Stimulated activated CD4-positive, alpha-beta T cell treated with anti-CD3 and anti-CD28 coated beads, Interleukin-12 subunit alpha, Interleukin-12 subunit beta, amount 100 ng/mL, for 24 hours (primary cell): Measurements from ENCODE around the gene SCN1A.
"Not testable (repeated sequence)": the region's sequence is repeated elsewhere in the genome, so short reads cannot be mapped to it uniquely, and the experiment has no call there.

Source experiments
- DNase-seq, 2 experiments: peaks; one replicate each; pipeline ENCODE4 v3.0.0-alpha.2; 2020; ENCODE audit warnings: low read depth in 2 of 2

SCN1A gene

DNA sequence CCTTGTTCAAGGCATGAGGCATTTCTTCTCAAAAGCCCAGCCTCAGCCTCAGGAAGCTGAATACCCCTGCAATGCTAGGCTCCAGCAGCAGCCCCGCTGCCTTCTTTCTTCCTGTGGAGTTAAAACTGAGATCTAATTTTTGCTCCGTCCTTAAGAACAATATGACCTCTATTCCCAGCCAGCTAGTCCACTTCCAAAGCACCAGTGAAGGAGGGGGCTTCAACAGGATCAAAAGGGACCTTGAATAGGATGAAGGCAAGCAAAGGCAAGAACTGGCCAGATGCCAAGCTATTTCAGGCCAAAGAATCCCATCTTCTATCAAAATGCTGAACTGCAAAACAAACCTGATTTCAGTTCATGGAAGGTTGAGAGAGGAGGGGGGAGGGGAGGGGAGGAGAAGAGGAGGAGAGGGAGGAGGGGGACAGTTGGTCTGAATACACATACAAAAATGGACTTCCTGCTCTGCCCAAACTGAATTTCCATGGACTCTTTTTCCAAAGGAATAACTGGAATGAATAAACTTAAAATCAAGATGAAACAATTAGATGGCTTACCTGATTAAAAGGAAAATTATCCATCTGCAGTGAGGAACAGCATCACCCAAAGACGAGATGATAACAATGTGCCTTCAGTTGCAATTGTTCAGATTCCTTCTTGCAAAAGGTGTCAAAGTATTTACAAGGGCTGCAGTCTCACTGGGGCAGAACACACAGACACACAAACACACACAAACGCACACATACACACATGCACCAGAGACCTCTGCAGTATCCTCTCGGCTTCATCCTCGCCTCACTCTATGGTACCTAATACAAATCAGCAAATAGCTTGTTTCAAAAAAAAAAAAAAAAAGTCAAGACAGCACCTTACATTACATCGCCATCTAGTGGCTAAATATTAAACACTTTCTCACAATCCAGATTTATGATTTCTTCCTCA, at the start of gene SCN1A:
TSS of gene SCN1A (minus strand) at position 804 of the 939 bp plus-strand sequence. CDS start 54,399 bp downstream, outside the sequence.
- no peak for DNase-seq

DNA sequence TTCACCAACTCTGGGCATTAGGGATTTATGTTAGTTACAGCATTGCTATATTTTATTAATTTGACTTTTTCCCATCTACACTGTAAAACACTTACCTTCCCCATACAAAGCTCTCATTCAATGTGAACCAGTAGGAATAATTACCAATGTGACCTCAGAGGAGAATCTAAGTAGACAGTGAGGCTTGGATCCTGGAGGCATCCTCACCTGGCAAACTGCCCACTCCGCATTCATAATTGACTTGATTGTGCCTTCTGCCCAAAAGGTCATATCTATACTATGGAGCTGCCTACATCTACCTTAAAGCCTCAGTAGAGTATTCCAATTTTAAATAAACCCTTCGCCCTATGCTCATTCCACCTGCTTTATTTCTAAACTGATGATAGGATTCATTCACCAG, 45.4 kb upstream of the SCN1A start:
- DNase-seq: no peak

GRCh38 chr2:166171216-166171615, 43.4 kb upstream of the SCN1A start:
- no peak for DNase-seq

- no peak for DNase-seq
These were observed 42.5 kb upstream of the SCN1A start for GRCh38 chr2:166170356-166170755.

GRCh38 chr2:166167449-166167848, 39.6 kb upstream of the SCN1A start:
- DNase-seq: no peak

- DNase-seq: no peak
These were observed 36.0 kb upstream of the SCN1A start for GRCh38 chr2:166163775-166164174.

GRCh38 chr2:166158546-166158945, 30.7 kb upstream of the SCN1A start:
- no peak for DNase-seq

GRCh38 chr2:166157578-166157977, 29.8 kb upstream of the SCN1A start:
- DNase-seq: no peak

DNA sequence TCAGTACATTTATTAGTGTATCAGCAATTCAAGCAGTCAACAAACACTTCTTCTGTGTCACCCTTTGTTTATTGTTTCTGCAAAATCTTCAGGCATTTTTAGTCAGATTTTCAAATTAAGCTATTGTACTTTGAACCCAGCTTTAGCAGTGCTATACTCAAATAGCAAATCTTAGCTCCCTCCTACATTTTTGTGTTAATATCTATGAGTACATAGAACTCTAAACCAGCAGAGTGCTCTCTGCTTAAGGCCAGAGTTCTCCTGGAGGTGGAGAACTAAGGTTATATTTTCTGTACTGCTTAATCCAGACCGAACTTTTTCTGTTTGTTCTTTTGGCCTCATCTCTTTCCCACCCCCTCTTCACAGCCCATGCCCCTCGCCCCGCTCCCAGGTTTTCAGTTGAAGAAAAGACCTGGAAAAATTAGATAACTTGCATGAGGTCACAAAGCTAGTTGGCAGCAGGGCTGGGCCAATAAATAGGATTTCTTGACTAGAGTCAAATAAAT, 29.2 kb upstream of the SCN1A start:
- DNase-seq: no peak

DNA sequence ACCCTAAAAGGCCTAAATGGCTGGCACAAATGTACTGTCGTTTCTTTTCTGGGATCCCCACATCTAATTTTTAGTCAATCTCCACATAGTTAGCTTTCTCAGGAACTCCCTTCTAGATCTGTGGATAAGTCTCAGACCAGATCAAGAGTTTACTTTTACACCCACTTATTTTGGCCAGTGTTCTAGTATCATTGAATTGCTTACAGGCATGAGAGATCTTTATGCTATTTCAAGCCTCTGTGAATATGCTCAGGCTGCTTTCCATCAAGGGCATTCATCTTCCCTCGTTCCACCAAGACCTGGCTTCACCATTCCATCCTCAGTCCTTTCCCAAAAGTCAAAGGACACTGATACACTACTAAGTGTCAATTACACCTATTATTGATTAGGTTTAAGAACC, 27.8 kb upstream of the SCN1A start:
- no peak for DNase-seq

DNA sequence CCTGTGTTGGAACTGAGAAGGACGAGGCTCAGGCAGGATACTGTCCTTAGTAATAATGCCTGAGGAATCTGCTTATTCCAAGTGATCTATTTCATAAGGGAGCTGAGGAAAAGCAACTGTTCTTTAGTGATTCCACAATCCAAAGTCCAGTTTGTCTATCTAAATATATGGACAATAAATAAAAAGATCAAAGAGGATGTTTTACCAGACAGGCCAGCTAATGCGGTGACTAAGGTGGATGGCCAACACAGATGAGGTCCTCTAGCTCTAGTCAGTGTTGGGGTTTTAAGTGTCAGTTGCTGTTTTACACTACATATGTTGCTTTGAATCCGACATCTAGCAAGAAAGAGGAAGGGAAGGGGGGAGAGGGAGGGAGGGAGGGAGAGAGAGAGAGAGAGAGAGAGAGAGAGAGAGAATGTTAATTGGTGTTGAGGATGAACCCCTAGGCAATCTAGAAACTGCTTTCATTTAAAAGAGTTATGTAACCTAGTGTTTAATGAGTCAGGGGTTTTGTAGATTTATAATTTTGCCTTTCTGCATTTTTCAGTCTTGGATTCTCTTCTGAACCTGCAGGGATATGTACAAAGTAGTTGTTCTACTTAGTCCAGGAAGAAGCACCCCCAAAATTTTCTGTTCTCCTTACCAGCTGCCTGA, 27.0 kb upstream of the SCN1A start:
- no peak for DNase-seq

GRCh38 chr2:166152064-166152463, 24.2 kb upstream of the SCN1A start:
- no peak for DNase-seq

- DNase-seq: no peak
These were observed 20.9 kb upstream of the SCN1A start for GRCh38 chr2:166148500-166149400.

- no peak for DNase-seq
These were observed 20.1 kb upstream of the SCN1A start for GRCh38 chr2:166147883-166148282.

GRCh38 chr2:166144071-166144470, 16.3 kb upstream of the SCN1A start:
- no peak for DNase-seq

GRCh38 chr2:166140932-166141331, 13.1 kb upstream of the SCN1A start:
- no peak for DNase-seq

DNA sequence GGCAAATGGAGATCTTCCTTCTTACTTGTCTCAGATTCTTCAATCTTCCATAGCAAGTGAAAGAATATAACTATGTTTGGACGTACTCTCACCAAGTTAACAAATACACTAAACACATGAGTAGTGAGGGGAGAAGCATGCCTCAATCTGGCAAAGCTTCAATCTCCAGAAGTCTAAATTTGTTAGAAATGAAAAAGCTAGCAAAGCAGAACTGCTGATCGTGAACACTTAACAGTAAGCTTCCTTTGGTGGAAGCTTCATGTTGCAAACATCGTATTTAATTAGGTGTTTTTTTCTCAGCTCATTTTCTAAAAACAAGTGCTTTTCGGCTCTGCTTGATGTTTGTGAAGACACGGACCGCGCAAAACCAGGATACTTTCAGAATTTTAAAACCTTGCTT, 12.7 kb upstream of the SCN1A start:
- DNase-seq: no peak

- not testable (repeated sequence) for DNase-seq
These were observed 11.7 kb upstream of the SCN1A start for GRCh38 chr2:166139479-166139878.

DNA sequence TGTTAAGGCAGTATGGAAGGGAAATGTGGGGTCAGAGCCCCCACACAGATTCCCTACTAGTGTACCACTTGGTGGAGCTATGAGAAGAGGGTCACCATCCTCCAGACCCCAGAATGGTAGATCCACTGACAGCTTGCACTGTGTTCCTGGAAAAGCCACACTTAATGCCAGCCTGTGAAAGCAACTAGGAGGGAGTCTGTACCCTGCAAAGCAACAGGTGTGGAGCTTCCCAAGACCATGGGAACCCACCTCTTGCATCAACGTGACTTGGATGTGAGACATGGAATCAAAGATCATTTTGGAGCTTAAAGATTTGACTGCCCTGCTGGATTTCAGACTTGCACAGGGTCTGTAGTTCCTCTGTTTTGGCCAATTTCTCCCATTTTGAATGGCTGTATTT, 10.8 kb upstream of the SCN1A start:
- DNase-seq: no peak

DNA sequence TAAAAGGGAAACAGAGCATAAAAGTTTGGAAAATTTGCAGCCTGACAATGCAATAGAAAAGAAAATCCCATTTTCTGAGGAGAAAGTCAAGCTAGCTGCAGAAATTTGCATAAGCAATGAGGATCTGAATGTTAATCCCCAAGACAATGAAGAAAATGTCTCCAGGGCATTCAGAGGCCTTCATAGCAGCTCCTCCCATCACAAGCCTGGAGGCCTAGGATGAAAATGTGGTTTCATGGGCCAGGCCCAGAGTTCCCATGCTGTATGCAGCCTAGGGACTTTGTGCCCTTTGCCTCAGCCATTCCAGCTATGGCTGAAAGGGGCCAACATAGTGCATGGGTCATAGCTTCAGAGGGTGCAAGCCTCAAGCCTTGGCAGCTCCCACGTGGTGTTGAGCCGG, 10.3 kb upstream of the SCN1A start:
- DNase-seq: no peak

- no peak for DNase-seq
These were observed 9.5 kb upstream of the SCN1A start for GRCh38 chr2:166137331-166137730.

DNA sequence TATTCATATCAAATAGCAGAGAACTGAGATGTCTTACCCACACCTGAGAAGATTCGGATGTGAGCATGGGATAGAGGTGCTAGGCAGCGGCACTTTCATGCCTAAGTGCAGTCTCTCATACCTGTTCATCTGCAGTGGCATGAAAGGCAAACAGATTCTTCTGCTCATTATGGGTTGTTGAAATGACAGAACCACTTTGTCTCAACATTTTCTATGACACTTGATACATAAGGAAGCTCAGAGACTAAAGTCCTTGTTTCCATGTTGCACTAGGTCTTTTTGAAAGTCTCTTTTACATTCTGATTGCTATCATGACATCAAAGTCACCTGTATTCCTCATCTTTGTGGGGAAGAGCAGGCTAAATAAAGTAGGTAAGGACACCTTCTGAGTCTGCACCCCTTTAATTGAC, 8.0 kb upstream of the SCN1A start:
- no peak for DNase-seq
